Measurements from ENCODE around the gene MRLN.
A peak's percentile ranks its signal among the peaks of the same experiment; 100 is the strongest.
"Not testable (repeated sequence)": the region's sequence is repeated elsewhere in the genome, so short reads cannot be mapped to it uniquely, and the experiment has no call there.

MRLN gene

DNA sequence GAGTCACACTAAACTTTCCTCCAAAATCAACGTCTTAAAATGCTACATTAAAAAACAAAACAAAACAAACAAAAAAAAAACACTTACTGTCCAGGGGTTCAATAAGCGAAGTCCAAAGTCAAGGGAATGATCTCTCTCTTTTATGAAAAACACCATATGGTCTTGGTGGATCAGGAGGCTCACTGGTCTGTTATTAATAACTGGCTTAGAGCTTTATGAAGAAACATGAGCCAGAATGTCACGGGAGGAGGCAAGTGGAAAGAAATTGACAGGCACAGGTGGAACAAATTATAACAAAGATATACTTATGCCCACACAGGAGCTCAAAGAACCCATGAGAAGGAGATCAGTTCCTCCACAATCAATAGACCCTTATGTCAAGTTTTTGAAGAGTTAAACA, at the start of gene MRLN:
Gene MRLN (minus strand): TSS at position 189 of the 400 bp plus-strand sequence.
- no peaks in the 10 kb centered on the region for H3K9me3 Mint-ChIP-seq
- H3K36me3 Mint-ChIP-seq (ENCODE audit: low read depth): no peaks in the 10 kb centered on the region
- H3K4me3 Mint-ChIP-seq: no peak within 1 kb of the TSS
- H3K27me3 Mint-ChIP-seq (ENCODE audit: low read depth): peaks cover 17% of the 10 kb centered on the region
- H3K27ac Mint-ChIP-seq: no peak within 1 kb of the TSS
- H3K4me1 Mint-ChIP-seq (ENCODE audit: low read depth): no peaks in the 10 kb centered on the region

GRCh38 chr10:59801171-59801570, 47.9 kb upstream of the MRLN start:
- H3K36me3 Mint-ChIP-seq (ENCODE audit: low read depth): peaks cover 44% of the 10 kb centered on the region
- no peak overlapping the region for H3K4me3 Mint-ChIP-seq
- H3K27ac Mint-ChIP-seq: no peak overlapping the region

GRCh38 chr10:59799421-59799820, 46.2 kb upstream of the MRLN start:
- H3K27ac Mint-ChIP-seq: peak overlapping the region; percentile 0
- no peaks in the 10 kb centered on the region for H3K27me3 Mint-ChIP-seq (ENCODE audit: low read depth)
- peaks cover 5% of the 10 kb centered on the region for H3K4me1 Mint-ChIP-seq (ENCODE audit: low read depth)
- no peaks in the 10 kb centered on the region for H3K9me3 Mint-ChIP-seq
- H3K36me3 Mint-ChIP-seq (ENCODE audit: low read depth): peaks cover 51% of the 10 kb centered on the region
- no peak overlapping the region for H3K4me3 Mint-ChIP-seq

More at GRCh38 chr10:59801171-59801570, 47.9 kb upstream of the MRLN start:
- H3K4me1 Mint-ChIP-seq (ENCODE audit: low read depth): peaks cover 5% of the 10 kb centered on the region
- H3K27me3 Mint-ChIP-seq (ENCODE audit: low read depth): no peaks in the 10 kb centered on the region
- H3K9me3 Mint-ChIP-seq: no peaks in the 10 kb centered on the region

- Mint-ChIP-seq H3K9me3 (no peaks in the 10 kb centered on the region), H3K4me1 (ENCODE audit: low read depth) (no peaks in the 10 kb centered on the region), H3K27ac (no peak overlapping the region), H3K36me3 (ENCODE audit: low read depth) (peaks cover 54% of the 10 kb centered on the region), H3K27me3 (ENCODE audit: low read depth) (no peaks in the 10 kb centered on the region), H3K4me3 (no peak overlapping the region)
Measured at GRCh38 chr10:59793919-59794318, 40.7 kb upstream of the MRLN start.

- no peaks in the 10 kb centered on the region for H3K9me3 Mint-ChIP-seq
- H3K27me3 Mint-ChIP-seq (ENCODE audit: low read depth): no peaks in the 10 kb centered on the region
- H3K27ac Mint-ChIP-seq: no peak overlapping the region
- H3K4me3 Mint-ChIP-seq: no peak overlapping the region
- no peaks in the 10 kb centered on the region for H3K4me1 Mint-ChIP-seq (ENCODE audit: low read depth)
- peaks cover 50% of the 10 kb centered on the region for H3K36me3 Mint-ChIP-seq (ENCODE audit: low read depth)
Measured at GRCh38 chr10:59792812-59793211, 39.6 kb upstream of the MRLN start.

- Mint-ChIP-seq H3K4me3 (no peak overlapping the region), H3K4me1 (ENCODE audit: low read depth) (no peaks in the 10 kb centered on the region), H3K36me3 (ENCODE audit: low read depth) (peaks cover 43% of the 10 kb centered on the region), H3K27me3 (ENCODE audit: low read depth) (no peaks in the 10 kb centered on the region), H3K9me3 (no peaks in the 10 kb centered on the region), H3K27ac (no peak overlapping the region)
Measured at GRCh38 chr10:59791601-59792000, 38.3 kb upstream of the MRLN start.

DNA sequence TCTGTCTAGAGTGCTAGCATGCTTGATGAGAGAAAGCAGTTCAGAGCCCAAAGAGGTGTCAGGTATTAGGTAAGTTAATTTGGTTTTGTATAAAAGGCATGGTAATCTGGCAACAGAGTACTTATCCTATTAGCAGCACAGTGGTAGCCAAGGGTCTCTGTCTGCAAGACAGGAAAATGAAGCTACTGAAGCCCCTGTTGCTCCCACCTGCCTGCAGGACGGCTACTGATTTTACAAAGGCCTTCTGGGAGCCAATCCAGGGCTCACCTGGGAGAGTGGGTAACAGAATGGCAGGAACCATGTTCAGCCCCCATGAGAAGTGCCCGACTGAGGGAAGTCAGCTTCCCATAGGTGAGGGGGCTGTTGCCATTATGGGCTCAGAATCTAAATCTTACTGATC, 36.8 kb upstream of the MRLN start:
- H3K27ac Mint-ChIP-seq; H3K4me3 Mint-ChIP-seq; H3K9me3 Mint-ChIP-seq; H3K4me1 Mint-ChIP-seq (ENCODE audit: low read depth); H3K27me3 Mint-ChIP-seq (ENCODE audit: low read depth): not testable (repeated sequence)
- peaks cover 30% of the 10 kb centered on the region for H3K36me3 Mint-ChIP-seq (ENCODE audit: low read depth)

DNA sequence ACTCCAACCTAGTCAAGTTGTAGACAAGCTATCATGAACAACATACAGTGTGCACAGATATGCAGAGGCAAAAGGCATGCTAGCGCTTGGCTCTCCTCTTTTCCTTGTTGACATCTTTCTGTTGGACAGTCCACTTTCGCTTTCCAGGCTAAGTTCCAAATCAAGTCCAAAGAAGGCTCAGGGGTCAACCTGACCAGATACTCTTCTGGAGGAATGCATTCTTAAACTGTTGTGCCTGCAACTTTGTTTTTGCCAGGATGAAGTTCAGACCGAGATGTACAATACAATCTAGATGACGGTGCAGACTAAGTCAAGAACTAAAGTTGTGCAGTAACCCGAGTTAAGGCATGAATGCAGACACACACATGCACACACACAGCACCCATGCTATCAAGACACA, 35.7 kb upstream of the MRLN start:
- H3K9me3 Mint-ChIP-seq; H3K4me1 Mint-ChIP-seq (ENCODE audit: low read depth); H3K27me3 Mint-ChIP-seq (ENCODE audit: low read depth); H3K4me3 Mint-ChIP-seq; H3K27ac Mint-ChIP-seq: not testable (repeated sequence)
- peaks cover 21% of the 10 kb centered on the region for H3K36me3 Mint-ChIP-seq (ENCODE audit: low read depth)

DNA sequence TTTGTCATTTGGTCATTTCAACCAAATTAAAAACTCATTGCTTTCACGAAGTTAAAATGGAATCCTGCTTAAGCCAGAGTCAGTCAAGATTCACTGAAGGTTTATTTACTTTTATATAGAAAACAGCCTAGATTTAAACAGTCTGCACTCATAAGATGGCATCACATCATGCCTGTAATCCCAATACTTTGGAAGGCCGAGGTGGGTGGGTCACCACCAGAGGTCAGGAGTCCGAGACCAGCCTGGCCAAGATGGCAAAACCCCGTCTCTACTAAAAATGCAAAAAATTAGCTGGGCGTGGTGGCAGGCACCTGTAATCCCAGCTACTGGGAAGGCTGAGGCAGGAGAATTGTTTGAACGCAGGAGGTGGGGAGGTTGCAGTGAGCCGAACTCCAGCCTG, 33.8 kb upstream of the MRLN start:
- H3K36me3 Mint-ChIP-seq (ENCODE audit: low read depth): peaks cover 11% of the 10 kb centered on the region
- not testable (repeated sequence) for H3K27me3 Mint-ChIP-seq (ENCODE audit: low read depth); H3K4me1 Mint-ChIP-seq (ENCODE audit: low read depth); H3K27ac Mint-ChIP-seq; H3K9me3 Mint-ChIP-seq; H3K4me3 Mint-ChIP-seq

DNA sequence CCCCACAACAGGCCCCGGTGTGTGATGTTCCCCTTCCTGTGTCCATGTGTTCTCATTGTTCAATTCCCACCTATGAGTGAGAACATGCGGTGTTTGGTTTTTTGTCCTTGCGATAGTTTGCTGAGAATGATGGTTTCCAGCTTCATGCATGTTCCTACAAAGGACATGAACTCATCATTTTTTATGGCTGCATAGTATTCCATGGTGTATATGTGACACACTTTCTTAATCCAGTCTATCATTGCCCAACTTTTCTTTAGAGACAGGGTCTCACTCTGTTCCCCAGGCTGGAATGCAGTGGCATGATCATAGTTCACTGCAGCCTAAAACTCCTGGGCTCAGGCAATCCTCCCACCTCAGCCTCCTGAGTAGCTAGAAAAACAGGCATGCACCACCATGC, 32.2 kb upstream of the MRLN start:
- H3K27ac Mint-ChIP-seq; H3K4me3 Mint-ChIP-seq; H3K36me3 Mint-ChIP-seq (ENCODE audit: low read depth); H3K27me3 Mint-ChIP-seq (ENCODE audit: low read depth); H3K4me1 Mint-ChIP-seq (ENCODE audit: low read depth); H3K9me3 Mint-ChIP-seq: not testable (repeated sequence)

GRCh38 chr10:59781511-59781910, 28.3 kb upstream of the MRLN start:
- Mint-ChIP-seq H3K36me3 (ENCODE audit: low read depth) (no peaks in the 10 kb centered on the region), H3K9me3 (peaks cover 10% of the 10 kb centered on the region), H3K27me3 (ENCODE audit: low read depth) (no peaks in the 10 kb centered on the region), H3K4me1 (ENCODE audit: low read depth) (no peaks in the 10 kb centered on the region), H3K27ac (no peak overlapping the region), H3K4me3 (no peak overlapping the region)

DNA sequence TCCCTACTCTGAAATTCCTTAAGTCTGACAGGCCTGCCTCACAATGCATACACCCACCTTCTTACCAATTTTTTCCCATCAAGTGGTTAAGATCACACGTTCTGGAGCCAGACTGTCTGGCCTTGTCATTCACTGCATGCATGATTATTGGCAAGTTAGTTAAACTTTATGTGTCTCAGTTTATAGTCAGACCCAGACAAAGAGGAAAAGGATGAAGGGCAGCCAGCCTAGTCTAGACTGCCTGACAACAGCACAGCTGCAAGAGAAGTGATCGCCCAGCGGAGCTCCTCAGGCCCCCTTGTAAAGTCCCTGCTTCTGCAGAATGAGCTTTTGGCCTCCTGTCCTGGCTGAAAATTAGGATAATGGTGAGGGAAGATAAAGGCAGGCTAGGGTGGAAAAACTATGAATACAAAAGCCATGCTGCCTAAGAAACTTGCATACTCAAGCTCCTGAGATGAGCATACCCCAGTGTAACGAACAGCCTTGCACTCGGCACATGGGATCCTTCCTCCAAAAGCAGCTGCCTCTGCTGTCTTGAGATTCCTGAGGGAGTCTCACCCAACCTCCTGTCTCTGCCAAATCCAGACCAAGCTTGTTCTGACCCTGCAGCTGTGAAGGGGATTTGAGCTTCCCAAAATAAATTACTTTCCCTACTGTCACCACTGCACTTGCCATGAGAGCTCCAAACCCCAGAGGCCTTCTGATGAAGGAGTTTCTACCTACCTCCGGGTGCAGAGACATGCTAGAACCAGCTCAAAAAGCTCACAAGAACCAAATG, 26.7 kb upstream of the MRLN start:
- Mint-ChIP-seq H3K27me3 (ENCODE audit: low read depth) (no peaks in the 10 kb centered on the region), H3K4me3 (no peak overlapping the region), H3K36me3 (ENCODE audit: low read depth) (no peaks in the 10 kb centered on the region), H3K27ac (no peak overlapping the region), H3K9me3 (peaks cover 6% of the 10 kb centered on the region), H3K4me1 (ENCODE audit: low read depth) (no peaks in the 10 kb centered on the region)

- Mint-ChIP-seq H3K27me3 (ENCODE audit: low read depth) (peaks cover 7% of the 10 kb centered on the region), H3K36me3 (ENCODE audit: low read depth) (no peaks in the 10 kb centered on the region), H3K9me3 (peaks cover 6% of the 10 kb centered on the region), H3K4me3 (no peak overlapping the region), H3K27ac (no peak overlapping the region), H3K4me1 (ENCODE audit: low read depth) (no peaks in the 10 kb centered on the region)
Measured at GRCh38 chr10:59774451-59774850, 21.2 kb upstream of the MRLN start.

DNA sequence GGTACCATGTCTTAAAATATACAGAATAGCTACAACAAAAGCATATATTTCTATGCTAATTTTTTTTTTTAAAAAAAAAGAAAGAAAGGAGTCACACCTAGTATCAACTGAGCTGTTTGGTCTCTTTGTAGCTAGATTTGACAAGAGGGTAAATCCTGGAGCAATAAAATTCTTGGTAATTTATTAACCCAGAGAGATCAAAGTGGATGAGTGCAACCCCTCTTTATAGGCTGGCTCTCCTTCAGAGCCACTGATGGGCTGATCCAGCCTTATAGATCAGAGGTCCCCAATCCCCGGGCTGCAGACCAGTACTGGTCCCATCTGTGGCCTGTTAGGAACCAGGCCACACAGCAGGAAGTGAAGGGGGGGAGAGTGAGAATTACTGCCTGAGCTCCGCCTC, 19.8 kb upstream of the MRLN start:
- Mint-ChIP-seq H3K27me3 (ENCODE audit: low read depth) (peaks cover 9% of the 10 kb centered on the region), H3K4me1 (ENCODE audit: low read depth) (no peaks in the 10 kb centered on the region), H3K4me3 (no peak overlapping the region), H3K9me3 (peaks cover 3% of the 10 kb centered on the region), H3K36me3 (ENCODE audit: low read depth) (no peaks in the 10 kb centered on the region), H3K27ac (no peak overlapping the region)

DNA sequence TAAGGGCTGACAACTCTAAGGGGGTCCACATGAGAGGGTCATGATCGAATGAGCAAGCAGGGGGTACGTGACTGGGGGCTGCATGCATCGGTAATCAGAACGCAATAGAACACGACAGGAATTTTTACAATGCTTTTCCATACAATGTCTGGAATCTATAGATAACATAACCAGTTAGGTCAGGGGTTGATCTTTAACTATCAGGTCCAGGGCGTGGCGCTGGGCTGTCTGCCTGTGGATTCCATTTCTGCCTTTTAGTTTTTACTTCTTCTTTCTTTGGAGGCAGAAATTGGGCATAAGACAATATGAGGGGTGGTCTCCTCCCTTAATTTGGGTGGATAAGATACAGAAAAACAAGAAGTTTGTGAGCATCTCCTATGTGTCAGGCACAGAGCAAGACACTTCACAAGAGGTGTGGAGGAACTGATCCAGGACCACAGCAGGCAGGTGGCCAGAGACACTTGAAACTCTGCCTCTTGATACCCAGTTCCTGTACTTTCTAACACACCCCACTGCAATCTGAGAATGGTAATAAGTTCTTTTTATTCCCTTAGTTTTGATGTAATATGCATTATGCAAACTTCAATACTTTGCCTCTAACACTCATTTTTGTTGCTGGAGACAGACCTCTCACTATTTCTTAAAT, 18.0 kb upstream of the MRLN start:
- peaks cover 9% of the 10 kb centered on the region for H3K27me3 Mint-ChIP-seq (ENCODE audit: low read depth)
- no peaks in the 10 kb centered on the region for H3K9me3 Mint-ChIP-seq
- no peaks in the 10 kb centered on the region for H3K36me3 Mint-ChIP-seq (ENCODE audit: low read depth)
- H3K4me3 Mint-ChIP-seq: no peak overlapping the region
- no peak overlapping the region for H3K27ac Mint-ChIP-seq
- no peaks in the 10 kb centered on the region for H3K4me1 Mint-ChIP-seq (ENCODE audit: low read depth)
